HL-60 (cell line): Measurements from ENCODE around the gene XK.

Experiments
- GABPA ChIP-seq: IDR thresholded peaks from 2 replicates; pipeline ENCODE4 v1.6.1; 2012; ENCODE audit warnings: low read depth
- POLR2AphosphoS5 ChIP-seq: IDR thresholded peaks from 2 replicates; pipeline ENCODE4 v1.6.1; 2012; ENCODE audit warnings: low read depth
- SPI1 ChIP-seq: IDR thresholded peaks from 2 replicates; pipeline ENCODE4 v1.6.1; 2012; ENCODE audit warnings: low read depth, mild to moderate bottlenecking, borderline replicate concordance
- TF ChIP-seq, protein P1 (sequence below): IDR thresholded peaks from one replicate; pipeline ENCODE4 v1.5.1; 2011; ENCODE audit warnings: low read length, control low read depth, inconsistent platforms; ENCODE audit not compliant: insufficient read depth
- TF ChIP-seq, protein P2 (sequence below): IDR thresholded peaks from 2 replicates; pipeline ENCODE4 v1.6.1; 2012; ENCODE audit warnings: low read depth; ENCODE audit not compliant: insufficient replicate concordance

DNA sequence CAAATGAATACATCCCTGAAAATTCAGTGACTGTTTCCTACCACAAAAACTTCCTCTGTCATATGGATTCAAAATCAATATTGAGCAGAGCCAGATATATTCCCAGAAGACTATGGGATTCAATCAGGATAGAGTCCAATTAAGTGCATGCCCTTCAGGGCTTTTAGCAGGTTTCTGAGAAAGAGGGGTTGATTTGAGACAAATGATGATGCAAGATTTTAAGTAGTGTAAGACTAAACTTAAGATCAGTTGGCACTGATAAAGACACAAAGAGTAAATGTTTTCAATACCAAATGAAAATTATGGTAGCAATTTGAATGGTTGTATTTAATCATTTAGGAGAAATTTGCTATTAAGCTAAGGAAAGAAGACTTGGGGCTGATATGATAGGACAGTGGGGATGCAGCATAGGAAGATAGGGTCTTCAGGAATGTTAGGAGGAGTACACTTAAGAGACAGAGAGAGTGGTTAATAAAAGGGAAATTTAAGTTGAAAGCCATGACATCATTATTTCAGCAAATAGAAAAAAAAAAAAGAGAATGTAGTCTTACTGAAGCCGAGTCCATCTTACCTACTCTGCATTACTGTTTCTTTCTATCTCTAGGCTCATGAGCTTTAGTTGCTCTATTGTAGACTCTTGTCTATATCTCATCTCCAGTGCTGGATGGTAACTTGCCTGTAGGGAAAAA, 32.0 kb upstream of the XK start:
- TF ChIP-seq, protein P1, sequence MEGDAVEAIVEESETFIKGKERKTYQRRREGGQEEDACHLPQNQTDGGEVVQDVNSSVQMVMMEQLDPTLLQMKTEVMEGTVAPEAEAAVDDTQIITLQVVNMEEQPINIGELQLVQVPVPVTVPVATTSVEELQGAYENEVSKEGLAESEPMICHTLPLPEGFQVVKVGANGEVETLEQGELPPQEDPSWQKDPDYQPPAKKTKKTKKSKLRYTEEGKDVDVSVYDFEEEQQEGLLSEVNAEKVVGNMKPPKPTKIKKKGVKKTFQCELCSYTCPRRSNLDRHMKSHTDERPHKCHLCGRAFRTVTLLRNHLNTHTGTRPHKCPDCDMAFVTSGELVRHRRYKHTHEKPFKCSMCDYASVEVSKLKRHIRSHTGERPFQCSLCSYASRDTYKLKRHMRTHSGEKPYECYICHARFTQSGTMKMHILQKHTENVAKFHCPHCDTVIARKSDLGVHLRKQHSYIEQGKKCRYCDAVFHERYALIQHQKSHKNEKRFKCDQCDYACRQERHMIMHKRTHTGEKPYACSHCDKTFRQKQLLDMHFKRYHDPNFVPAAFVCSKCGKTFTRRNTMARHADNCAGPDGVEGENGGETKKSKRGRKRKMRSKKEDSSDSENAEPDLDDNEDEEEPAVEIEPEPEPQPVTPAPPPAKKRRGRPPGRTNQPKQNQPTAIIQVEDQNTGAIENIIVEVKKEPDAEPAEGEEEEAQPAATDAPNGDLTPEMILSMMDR, result no peak
- no peak for TF ChIP-seq GABPA
- TF ChIP-seq SPI1, result no peak
- TF ChIP-seq, protein P2, sequence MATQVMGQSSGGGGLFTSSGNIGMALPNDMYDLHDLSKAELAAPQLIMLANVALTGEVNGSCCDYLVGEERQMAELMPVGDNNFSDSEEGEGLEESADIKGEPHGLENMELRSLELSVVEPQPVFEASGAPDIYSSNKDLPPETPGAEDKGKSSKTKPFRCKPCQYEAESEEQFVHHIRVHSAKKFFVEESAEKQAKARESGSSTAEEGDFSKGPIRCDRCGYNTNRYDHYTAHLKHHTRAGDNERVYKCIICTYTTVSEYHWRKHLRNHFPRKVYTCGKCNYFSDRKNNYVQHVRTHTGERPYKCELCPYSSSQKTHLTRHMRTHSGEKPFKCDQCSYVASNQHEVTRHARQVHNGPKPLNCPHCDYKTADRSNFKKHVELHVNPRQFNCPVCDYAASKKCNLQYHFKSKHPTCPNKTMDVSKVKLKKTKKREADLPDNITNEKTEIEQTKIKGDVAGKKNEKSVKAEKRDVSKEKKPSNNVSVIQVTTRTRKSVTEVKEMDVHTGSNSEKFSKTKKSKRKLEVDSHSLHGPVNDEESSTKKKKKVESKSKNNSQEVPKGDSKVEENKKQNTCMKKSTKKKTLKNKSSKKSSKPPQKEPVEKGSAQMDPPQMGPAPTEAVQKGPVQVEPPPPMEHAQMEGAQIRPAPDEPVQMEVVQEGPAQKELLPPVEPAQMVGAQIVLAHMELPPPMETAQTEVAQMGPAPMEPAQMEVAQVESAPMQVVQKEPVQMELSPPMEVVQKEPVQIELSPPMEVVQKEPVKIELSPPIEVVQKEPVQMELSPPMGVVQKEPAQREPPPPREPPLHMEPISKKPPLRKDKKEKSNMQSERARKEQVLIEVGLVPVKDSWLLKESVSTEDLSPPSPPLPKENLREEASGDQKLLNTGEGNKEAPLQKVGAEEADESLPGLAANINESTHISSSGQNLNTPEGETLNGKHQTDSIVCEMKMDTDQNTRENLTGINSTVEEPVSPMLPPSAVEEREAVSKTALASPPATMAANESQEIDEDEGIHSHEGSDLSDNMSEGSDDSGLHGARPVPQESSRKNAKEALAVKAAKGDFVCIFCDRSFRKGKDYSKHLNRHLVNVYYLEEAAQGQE, result no peak
- TF ChIP-seq POLR2AphosphoS5, result no peak
